SU-DHL-6 (cell line): ENCODE measurements around the gene RSPO3.

Experiments used
- H2AFZ ChIP-seq: fragments of 200-600 bp; sonication (generic); 2 replicates; pipeline ENCODE4 v1.6.1; 2014; ENCODE audit warnings: low read depth, mild to moderate bottlenecking, moderate library complexity, mixed read lengths, antibody characterized with exemption, low read length; ENCODE audit not compliant: severe bottlenecking
- H3F3A ChIP-seq: fragments of 200-600 bp; shearing (Covaris generic); 2 replicates; pipeline ENCODE4 v1.6.0; 2016; ENCODE audit warnings: antibody characterized with exemption, mild to moderate bottlenecking; ENCODE audit not compliant: insufficient read depth
- H3K27ac ChIP-seq: fragments of 200-600 bp; sonication (generic); 2 replicates; pipeline ENCODE4 v1.5.1; 2016; ENCODE audit warnings: low read depth, mild to moderate bottlenecking, low read length, moderate library complexity, mixed read lengths
- H3K27me3 ChIP-seq: fragments of 200-600 bp; sonication (generic), shearing (Covaris generic); 2 replicates; pipeline ENCODE4 v1.6.0; 2014; ENCODE audit warnings: mild to moderate bottlenecking, low read length
- H3K36me3 ChIP-seq: fragments of 200-600 bp; sonication (generic); 2 replicates; pipeline ENCODE4 v1.6.1; 2014; ENCODE audit warnings: mild to moderate bottlenecking, low read length, mixed read lengths
- H3K4me2 ChIP-seq: fragments of 300-600, 200-600 bp; shearing (Covaris generic), sonication (generic); 2 replicates; pipeline ENCODE4 v1.6.0; 2014; ENCODE audit warnings: low read length, low read depth, mild to moderate bottlenecking; ENCODE audit not compliant: poor library complexity, severe bottlenecking
- H3K4me3 ChIP-seq: fragments of 200-600 bp; sonication (generic); 2 replicates; pipeline ENCODE4 v1.5.1; 2014; ENCODE audit warnings: antibody characterized with exemption, low read length, mild to moderate bottlenecking, mixed read lengths; ENCODE audit not compliant: insufficient read depth, poor library complexity, severe bottlenecking
- H3K79me2 ChIP-seq: fragments of 200-600 bp; sonication (generic); 2 replicates; pipeline ENCODE4 v1.6.1; 2014; ENCODE audit warnings: mild to moderate bottlenecking, low read length, moderate library complexity; ENCODE audit not compliant: insufficient read depth
- H3K9ac ChIP-seq: fragments of 200-600 bp; sonication (generic); 2 replicates; pipeline ENCODE4 v1.7.0; 2014; ENCODE audit warnings: mild to moderate bottlenecking, low read length
- H3K9me2 ChIP-seq: fragments of 200-600 bp; sonication (generic); replicated peaks from 2 replicates; pipeline ENCODE4 v1.6.1; 2014; ENCODE audit warnings: low read length; ENCODE audit not compliant: insufficient read depth
- H3K9me3 ChIP-seq: fragments of 200-600 bp; sonication (generic); 2 replicates; pipeline ENCODE4 v1.6.1; 2014; ENCODE audit warnings: low read length, mixed read lengths; ENCODE audit not compliant: insufficient read depth
- H4K20me1 ChIP-seq: fragments of 200-600 bp; sonication (generic); 2 replicates; pipeline ENCODE4 v1.6.1; 2014; ENCODE audit warnings: low read depth, mild to moderate bottlenecking, antibody characterized with exemption, low read length, moderate library complexity, mixed read lengths
- CTCF ChIP-seq: fragments of 200-600 bp; sonication (generic); IDR thresholded peaks from one replicate; pipeline ENCODE4 v1.5.1; 2017; ENCODE audit warnings: antibody characterized with exemption, mild to moderate bottlenecking, low read length, moderate library complexity; ENCODE audit not compliant: insufficient read depth, poor library complexity, severe bottlenecking
- EZH2phosphoT487 ChIP-seq: fragments of 200-600 bp; sonication (generic), shearing (Covaris generic); conservative IDR thresholded peaks from 2 replicates; pipeline ENCODE4 v1.6.1; 2018; ENCODE audit warnings: mild to moderate bottlenecking, antibody characterized with exemption, low read length, moderate library complexity, mixed read lengths

RSPO3 gene

DNA sequence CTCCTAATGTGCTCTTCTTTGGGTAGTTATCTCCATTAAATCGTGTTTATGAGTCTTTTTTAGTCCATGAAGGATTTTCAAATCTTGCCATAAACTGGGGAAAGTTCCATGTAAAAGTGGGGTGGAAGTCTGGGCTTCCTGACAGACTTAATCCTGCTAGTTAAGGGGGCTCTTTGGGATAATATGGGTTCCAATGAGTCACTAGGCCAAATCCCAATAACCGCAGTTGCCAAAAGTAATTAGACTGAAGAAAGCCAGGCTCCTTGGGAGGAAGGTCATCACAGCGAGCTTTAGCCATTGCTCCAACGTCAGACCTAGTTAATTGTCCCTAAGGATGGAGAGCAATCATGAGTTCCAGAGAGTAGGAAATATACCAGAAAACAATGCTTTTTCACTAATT lies 10.8 kb downstream of the RSPO3 start:
- Histone ChIP-seq H3K27me3 (no peaks in the 10 kb centered on the region), H3K9ac (no peak overlapping the region), H3K9me2 (no peaks in the 10 kb centered on the region), H3K79me2 (no peaks in the 10 kb centered on the region), H3K27ac (no peak overlapping the region), H3K4me3 (no peak overlapping the region), H4K20me1 (no peaks in the 10 kb centered on the region), H3K36me3 (no peaks in the 10 kb centered on the region), H2AFZ (no peak overlapping the region), H3K4me2 (no peak overlapping the region), H3K9me3 (no peaks in the 10 kb centered on the region), H3F3A (no peaks in the 10 kb centered on the region)
- no peak for TF ChIP-seq EZH2phosphoT487
- TF ChIP-seq CTCF = no peak

DNA sequence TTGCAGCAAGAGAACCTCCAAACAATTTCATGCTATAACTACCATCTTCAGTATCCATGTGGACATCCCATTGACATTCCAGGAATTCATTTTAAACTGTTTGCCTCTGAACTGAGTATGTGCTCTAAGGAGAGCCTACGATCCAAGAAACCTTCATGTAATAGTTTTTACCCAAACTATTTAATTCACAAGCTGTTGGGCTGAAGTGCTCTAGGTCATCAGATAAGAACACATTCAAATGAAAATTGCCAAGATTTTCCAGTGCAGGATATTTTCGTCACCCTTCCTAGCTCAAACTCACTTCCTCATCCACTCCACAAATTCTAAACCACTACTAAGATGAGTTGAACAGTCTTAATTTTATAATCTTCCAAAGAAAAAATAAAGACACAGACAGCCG lies 12.8 kb downstream of the RSPO3 start:
- H3K27ac ChIP-seq = no peak overlapping the region
- no peaks in the 10 kb centered on the region for H3K9me2 ChIP-seq
- H3K4me2 ChIP-seq = no peak overlapping the region
- H4K20me1 ChIP-seq = no peaks in the 10 kb centered on the region
- no peaks in the 10 kb centered on the region for H3K27me3 ChIP-seq
- TF ChIP-seq CTCF = no peak
- TF ChIP-seq EZH2phosphoT487 = no peak
- no peaks in the 10 kb centered on the region for H3K9me3 ChIP-seq
- no peaks in the 10 kb centered on the region for H3K36me3 ChIP-seq
- H3K4me3 ChIP-seq = no peak overlapping the region
- H3F3A ChIP-seq = no peaks in the 10 kb centered on the region
- no peak overlapping the region for H3K9ac ChIP-seq
- no peaks in the 10 kb centered on the region for H3K79me2 ChIP-seq
- no peak overlapping the region for H2AFZ ChIP-seq

GRCh38 chr6:127131772-127132376 lies 13.4 kb downstream of the RSPO3 start:
- Histone ChIP-seq H3K36me3 (no peaks in the 10 kb centered on the region), H3K4me3 (no peak overlapping the region), H3K27me3 (no peaks in the 10 kb centered on the region), H3K27ac (no peak overlapping the region), H3K9me2 (no peaks in the 10 kb centered on the region), H3F3A (no peaks in the 10 kb centered on the region), H3K9me3 (no peaks in the 10 kb centered on the region), H4K20me1 (no peaks in the 10 kb centered on the region), H3K9ac (no peak overlapping the region), H3K4me2 (no peak overlapping the region), H3K79me2 (no peaks in the 10 kb centered on the region), H2AFZ (no peak overlapping the region)
- TF ChIP-seq CTCF = no peak
- no peak for TF ChIP-seq EZH2phosphoT487
